Subcutaneous abdominal adipose tissue (tissue), 5 donors: ENCODE measurements around the gene GGACT.

Experiments
- H3K27ac ChIP-seq: one replicate; pipeline ENCODE4 v1.7.0; 2013; ENCODE audit warnings: low read depth, mild to moderate bottlenecking, inconsistent platforms, low read length, moderate library complexity
- H3K27me3 ChIP-seq, 5 donors: one replicate each; pipeline ENCODE4 v1.7.0; 2013; ENCODE audit warnings: low read length in 5 of 5, inconsistent platforms in 1 of 5; ENCODE audit not compliant: control insufficient read depth in 5 of 5, insufficient read depth in 4 of 5
- H3K36me3 ChIP-seq, 5 donors: one replicate each; pipeline ENCODE4 v1.7.0; 2013; ENCODE audit warnings: low read length in 5 of 5; ENCODE audit not compliant: control insufficient read depth in 5 of 5, insufficient read depth in 5 of 5
- H3K4me1 ChIP-seq, 5 donors: one replicate each; pipeline ENCODE4 v1.7.0; 2013; ENCODE audit warnings: low read length in 5 of 5, mild to moderate bottlenecking in 3 of 5, moderate library complexity in 1 of 5; ENCODE audit not compliant: control insufficient read depth in 5 of 5, insufficient read depth in 5 of 5
- H3K4me3 ChIP-seq, 5 donors: one replicate each; pipeline ENCODE4 v1.7.0; 2013; ENCODE audit warnings: low read length in 5 of 5, low read depth in 1 of 5
- H3K9ac ChIP-seq, 5 donors: one replicate each; pipeline ENCODE4 v1.7.0; 2013; ENCODE audit warnings: low read length in 5 of 5, mild to moderate bottlenecking in 4 of 5, moderate library complexity in 3 of 5
- H3K9me3 ChIP-seq, 5 donors: one replicate each; pipeline ENCODE4 v1.7.0; 2013; ENCODE audit warnings: low read length in 5 of 5; ENCODE audit not compliant: control insufficient read depth in 5 of 5
- donor health status: healthy.
- donor health status: healthy.
- donor health status: healthy.
- donor health status: healthy.
- donor health status: healthy.

GGACT gene

GRCh38 chr13:100602493-100603111, 14.0 kb upstream of the GGACT start:
- H3K9ac ChIP-seq = no peak overlapping the region
- peaks cover 0 to 6% (median 4%) of the 10 kb centered on the region in 5 donors for H3K4me1 ChIP-seq
- H3K27me3 ChIP-seq = no peaks in the 10 kb centered on the region
- no peak overlapping the region for H3K4me3 ChIP-seq
- peaks cover 2 to 5% (median 4%) of the 10 kb centered on the region in 5 donors for H3K36me3 ChIP-seq
- no peaks in the 10 kb centered on the region for H3K9me3 ChIP-seq
- no peak overlapping the region for H3K27ac ChIP-seq

- H3K4me3 ChIP-seq = no peak overlapping the region
- no peak overlapping the region for H3K27ac ChIP-seq
- no peak overlapping the region for H3K9ac ChIP-seq
- peaks cover 2 to 4% (median 3%) of the 10 kb centered on the region in 5 donors for H3K36me3 ChIP-seq
- H3K4me1 ChIP-seq = peaks cover 0 to 6% (median 4%) of the 10 kb centered on the region in 5 donors
- no peaks in the 10 kb centered on the region for H3K9me3 ChIP-seq
- H3K27me3 ChIP-seq = no peaks in the 10 kb centered on the region
These were observed 13.1 kb upstream of the GGACT start for GRCh38 chr13:100601716-100602115.

- no peaks in the 10 kb centered on the region for H3K9me3 ChIP-seq
- no peak overlapping the region for H3K27ac ChIP-seq
- no peaks in the 10 kb centered on the region for H3K27me3 ChIP-seq
These were observed 12.3 kb upstream of the GGACT start for GRCh38 chr13:100600915-100601314.

GRCh38 chr13:100600461-100600860, 11.9 kb upstream of the GGACT start:
- Histone ChIP-seq H3K36me3 (peaks cover 0 to 2% (median 0%) of the 10 kb centered on the region in 5 donors), H3K9ac (no peak overlapping the region), H3K4me3 (no peak overlapping the region)

More at GRCh38 chr13:100600915-100601314, 12.3 kb upstream of the GGACT start:
- H3K4me3 ChIP-seq = no peak overlapping the region
- peaks cover 0 to 2% (median 0%) of the 10 kb centered on the region in 5 donors for H3K36me3 ChIP-seq
- no peak overlapping the region for H3K9ac ChIP-seq
- H3K4me1 ChIP-seq = peaks cover 0 to 6% (median 4%) of the 10 kb centered on the region in 5 donors

GRCh38 chr13:100597253-100597652, 8.7 kb upstream of the GGACT start:
- H3K4me3 ChIP-seq = no peak overlapping the region
- H3K9me3 ChIP-seq = no peaks in the 10 kb centered on the region
- peaks cover 0 to 6% (median 4%) of the 10 kb centered on the region in 5 donors for H3K4me1 ChIP-seq
- no peak overlapping the region for H3K27ac ChIP-seq
- no peaks in the 10 kb centered on the region for H3K36me3 ChIP-seq
- H3K9ac ChIP-seq = no peak overlapping the region
- H3K27me3 ChIP-seq = no peaks in the 10 kb centered on the region

More at GRCh38 chr13:100600461-100600860, 11.9 kb upstream of the GGACT start:
- H3K27ac ChIP-seq = no peak overlapping the region
- peaks cover 0 to 6% (median 4%) of the 10 kb centered on the region in 5 donors for H3K4me1 ChIP-seq
- no peaks in the 10 kb centered on the region for H3K27me3 ChIP-seq
- H3K9me3 ChIP-seq = no peaks in the 10 kb centered on the region

- Histone ChIP-seq H3K27me3 (no peaks in the 10 kb centered on the region), H3K36me3 (no peaks in the 10 kb centered on the region), H3K9me3 (no peaks in the 10 kb centered on the region), H3K4me3 (no peak overlapping the region), H3K9ac (no peak overlapping the region), H3K27ac (no peak overlapping the region), H3K4me1 (peaks cover 0 to 6% (median 4%) of the 10 kb centered on the region in 5 donors)
These were observed 7.9 kb upstream of the GGACT start for GRCh38 chr13:100596516-100596915.

- Histone ChIP-seq H3K27ac (no peak overlapping the region), H3K36me3 (no peaks in the 10 kb centered on the region), H3K9ac (no peak overlapping the region), H3K9me3 (no peaks in the 10 kb centered on the region), H3K4me3 (no peak overlapping the region), H3K27me3 (no peaks in the 10 kb centered on the region), H3K4me1 (no peaks in the 10 kb centered on the region)
These were observed 6.1 kb upstream of the GGACT start for GRCh38 chr13:100594731-100595130.

- Histone ChIP-seq H3K27ac (no peak overlapping the region), H3K4me1 (peaks cover 0 to 1% (median 1%) of the 10 kb centered on the region in 5 donors), H3K9me3 (no peaks in the 10 kb centered on the region), H3K4me3 (no peak overlapping the region), H3K27me3 (no peaks in the 10 kb centered on the region), H3K9ac (no peak overlapping the region), H3K36me3 (no peaks in the 10 kb centered on the region)
These were observed 5.7 kb upstream of the GGACT start for GRCh38 chr13:100594255-100594654.

- Histone ChIP-seq H3K4me3 (peak overlapping the region; percentile 49 to 79 (median 70)), H3K9me3 (no peaks in the 10 kb centered on the region), H3K9ac (no peak overlapping the region), H3K27me3 (no peaks in the 10 kb centered on the region), H3K36me3 (no peaks in the 10 kb centered on the region), H3K27ac (no peak overlapping the region), H3K4me1 (peaks cover 0 to 17% (median 12%) of the 10 kb centered on the region in 5 donors)
These were observed 663 bp upstream of the GGACT start for GRCh38 chr13:100589178-100589725.

- Histone ChIP-seq H3K27ac (no peak overlapping the region), H3K9me3 (no peaks in the 10 kb centered on the region), H3K4me3 (no peak overlapping the region), H3K27me3 (no peaks in the 10 kb centered on the region), H3K4me1 (peaks cover 0 to 17% (median 12%) of the 10 kb centered on the region in 5 donors), H3K36me3 (peaks cover 0 to 18% (median 13%) of the 10 kb centered on the region in 5 donors), H3K9ac (no peak overlapping the region)
These were observed 3.7 kb downstream of the GGACT start for GRCh38 chr13:100584896-100585295.
